HepG2 (cell line): ENCODE measurements around the gene IKZF3. TPM values are rescaled to one million over a fixed set of nuclear protein-coding genes. Genes with fewer than 3 reads are reported as not detected.
"Not testable (repeated sequence)": the region's sequence is repeated elsewhere in the genome, so short reads cannot be mapped to it uniquely, and the experiment has no call there.

Source experiments
- ATAC-seq: fragments of 200-7000 bp; cut with Tn5 transposase; 3 replicates; pipeline ENCODE4 v1.9.1; 2020; ENCODE audit warnings: mild to moderate bottlenecking, moderate library complexity
- BruUV-seq: library from RNA; stranded (reverse); fragments of 400-500 nt; replicated peaks from 2 replicates; lab custom pipeline; 2021; lab: Mats Ljungman, UMichigan
- CTCF ChIA-PET: fragments of 300-600 bp; formaldehyde crosslinking; extraction: SDS; loops from one replicate; lab custom pipeline; 2021; ENCODE audit warnings: low total read pairs, inconsistent platforms, low intra/inter-chr PET ratio; lab: Yijun Ruan, JAX
- POLR2A ChIA-PET: fragments of 350-600 bp; sonication (Branson Sonifier 250); formaldehyde crosslinking; loops from one replicate; lab custom pipeline; 2020; ENCODE audit warnings: antibody characterized with exemption, inconsistent platforms; lab: Yijun Ruan, JAX
- DNase-seq: peaks from one replicate; pipeline ENCODE4 v3.0.0-alpha.2; 2015; ENCODE audit warnings: low spot score
- FAIRE-seq: peaks from 3 replicates; lab custom pipeline; 2011; peaks lifted over from hg19 to GRCh38; lab: Jason Lieb, UNC
- H2AFZ ChIP-seq: one replicate; pipeline ENCODE4 v1.6.1; 2011; ENCODE audit warnings: low read length, inconsistent platforms
- H3K27ac ChIP-seq: fragments of 300-600 bp; 3 replicates; pipeline ENCODE4 v1.8.0; 2011; ENCODE audit warnings: mixed run types, mild to moderate bottlenecking, mixed read lengths, low read length, inconsistent platforms; ENCODE audit not compliant: insufficient read depth; ENCODE audit errors: extremely low read length
- H3K27me3 ChIP-seq, 2 experiments: fragments of 200-600 bp in 1 of 2; 2 replicates in 1 of 2; 3 replicates in 1 of 2; pipeline versions ENCODE4 v1.6.0 to v1.8.0; 2011; ENCODE audit warnings: low read length in 2 of 2, mild to moderate bottlenecking in 2 of 2, moderate library complexity in 2 of 2, inconsistent platforms in 1 of 2; ENCODE audit not compliant: insufficient read depth in 2 of 2, control insufficient read depth in 1 of 2
- H3K36me3 ChIP-seq, 2 experiments: fragments of 200-600 bp in 1 of 2; replicated peaks in 1 of 2; 2 replicates in 1 of 2; 3 replicates in 1 of 2; pipeline versions ENCODE4 v1.5.1 to v1.8.0; 2011; ENCODE audit warnings: low read length in 2 of 2, inconsistent platforms in 1 of 2; ENCODE audit not compliant: insufficient read depth in 2 of 2, control insufficient read depth in 1 of 2
- H3K4me1 ChIP-seq: 2 replicates; pipeline ENCODE4 v1.5.1; 2012; ENCODE audit warnings: low read length, inconsistent platforms; ENCODE audit not compliant: insufficient read depth
- H3K4me2 ChIP-seq: 2 replicates; pipeline ENCODE4 v1.6.0; 2011; ENCODE audit warnings: low read depth, low read length, inconsistent platforms
- H3K4me3 ChIP-seq, 3 experiments: fragments of 200-600 bp in 1 of 3; sonication (generic), shearing (Covaris generic) in 1 of 3; replicated peaks in 1 of 3; 2 replicates each; pipeline ENCODE4 v1.5.1; 2011 to 2016; ENCODE audit warnings: low read length in 3 of 3, inconsistent platforms in 2 of 3, low read depth in 2 of 3, mild to moderate bottlenecking in 2 of 3, control low read depth in 1 of 3, mixed read lengths in 1 of 3; ENCODE audit not compliant: insufficient read depth in 1 of 3
- H3K79me2 ChIP-seq: one replicate; pipeline ENCODE4 v1.6.1; 2011; ENCODE audit warnings: low read length, inconsistent platforms; ENCODE audit not compliant: insufficient read depth
- H3K9ac ChIP-seq: 2 replicates; pipeline ENCODE4 v1.6.0; 2011; ENCODE audit warnings: mild to moderate bottlenecking, low read depth, low read length, inconsistent platforms; ENCODE audit not compliant: insufficient read depth
- H3K9me3 ChIP-seq: 2 replicates; pipeline ENCODE4 v1.5.1; 2012; ENCODE audit warnings: mild to moderate bottlenecking, low read length
- H4K20me1 ChIP-seq: 2 replicates; pipeline ENCODE4 v1.6.0; 2011; ENCODE audit warnings: inconsistent platforms, mild to moderate bottlenecking, low read length, moderate library complexity; ENCODE audit not compliant: insufficient read depth
- ARID2 ChIP-seq: sonication (generic); formaldehyde crosslinking; IDR thresholded peaks from 2 replicates; pipeline ENCODE4 v1.8.1; 2022; ENCODE audit warnings: mild to moderate bottlenecking, missing genetic modification reagents, borderline replicate concordance
- HMGXB3 ChIP-seq: sonication (generic); formaldehyde crosslinking; IDR thresholded peaks from 2 replicates; pipeline ENCODE4 v1.4.0; 2020; ENCODE audit warnings: missing genetic modification reagents, borderline replicate concordance
- RBFOX2 ChIP-seq: fragments of 200-400 bp; formaldehyde crosslinking; IDR thresholded peaks from 2 replicates; pipeline ENCODE4 v1.6.1; 2017; ENCODE audit warnings: low read depth, mild to moderate bottlenecking, low read length
- SOX6 ChIP-seq, 2 experiments: fragments of 450-650 bp in 1 of 2; sonication (generic) in 1 of 2; formaldehyde crosslinking in 1 of 2; IDR thresholded peaks; 2 replicates each; pipeline versions ENCODE4 v1.4.0 to v1.6.1; 2017 to 2020; ENCODE audit warnings: antibody characterized with exemption in 1 of 2, mild to moderate bottlenecking in 1 of 2, missing genetic modification reagents in 1 of 2
- THRA ChIP-seq: sonication (generic); formaldehyde crosslinking; IDR thresholded peaks from 2 replicates; pipeline ENCODE4 v1.4.0; 2020; ENCODE audit warnings: missing genetic modification reagents, borderline replicate concordance
- ZBTB2 ChIP-seq: sonication (generic); formaldehyde crosslinking; IDR thresholded peaks from 2 replicates; pipeline ENCODE4 v1.8.0; 2022; ENCODE audit warnings: low read depth, missing genetic modification reagents
- WGBS: methylation state at CpG from one replicate; pipeline ENCODE4 v1.1.6; 2017; ENCODE audit warnings: low lambda C conversion rate; 5-methylcytosine and 5-hydroxymethylcytosine counted together
- in situ Hi-C: cut with HindIII; loops from 2 replicates; pipeline ENCODE4 v1.10.0; 2017; ENCODE audit warnings: low pct_unique_long_range_greater_than_20kb; ENCODE audit not compliant: extremely low pct_ligation_motif_present
- intact Hi-C: fragments of 100-400 bp; cut with micrococcal nuclease; formaldehyde crosslinking; loops from one replicate; pipeline ENCODE4 v1.10.0; 2022; ENCODE audit not compliant: unreplicated experiment
- polyA plus RNA-seq, 8 experiments: library from polyadenylated mRNA; depleted of rRNA in 3 of 8; stranded (reverse) in 7 of 8; unstranded in 1 of 8; fragments of >200 nt; fragmentation: Illumina TruSeq in 4 of 8; extraction: Trizol in 4 of 8; gene quantifications; 2 replicates each; pipeline versions ENCODE4 v1.2.1 to v1.2.3, GENCODE V29; 2011 to 2016; ENCODE audit warnings: low read depth in 4 of 8, missing spikeins in 1 of 8, mixed read lengths in 1 of 8; ENCODE audit not compliant: insufficient read depth in 1 of 8
- total RNA-seq, 5 experiments: library from RNA; depleted of rRNA; stranded (reverse); fragments of >200 nt; fragmentation: Illumina TruSeq; extraction: Trizol; gene quantifications; 2 replicates each; pipeline ENCODE4 v1.2.3, GENCODE V29; 2016; ENCODE audit warnings: low read depth in 1 of 5

Gene IKZF3
- total and polyA plus RNA-seq, 2 of the 13 experiments (the other 11 are each of a cell fraction or from before 2014, with no cell fraction given), result not detected

- no peak for TF ChIP-seq HMGXB3 (CRISPR knock-in tag)
- no peak for TF ChIP-seq THRA (CRISPR knock-in tag)
- TF ChIP-seq RBFOX2, result no peak
- TF ChIP-seq SOX6 (IDR thresholded peaks at IDR 0.05), result no peak
- no peak for TF ChIP-seq SOX6 (CRISPR knock-in tag; IDR thresholded peaks at IDR 0.05)
- no peak for TF ChIP-seq ZBTB2 (CRISPR knock-in tag)
- TF ChIP-seq ARID2 (CRISPR knock-in tag), result no peak
Measured at GRCh38 chr17:39861235-39861634, 2.9 kb downstream of the IKZF3 start (continued).

- H3K4me2 ChIP-seq, H3K79me2 ChIP-seq, DNase-seq, intact Hi-C loops, POLR2A ChIA-PET, H3K4me3 ChIP-seq, H3K4me1 ChIP-seq, in situ Hi-C loops, ATAC-seq, H3K36me3 ChIP-seq, H3K27ac ChIP-seq, H3K9me3 ChIP-seq, CTCF ChIA-PET, H3K27me3 ChIP-seq, BruUV-seq, H2AFZ ChIP-seq, FAIRE-seq, H3K9ac ChIP-seq, H4K20me1 ChIP-seq: not testable (repeated sequence)
- 34% methylated on average over 9 of the region's 9 CpGs for WGBS
Measured at GRCh38 chr17:39855911-39856649, 8.0 kb downstream of the IKZF3 start.
